ENCODE data around the gene CDK5. TPM values are rescaled to one million over a fixed set of nuclear protein-coding genes. Genes with fewer than 3 reads are reported as not detected.

The CDK5 gene
- total RNA-seq: 16.8 and 16.9 TPM in 2 replicates

GRCh38 chr7:151057506-151057988 lies at the start of gene CDK5:
TSS of gene CDK5 (minus strand) at chr7:151057897. CDS start at chr7:151057848, 49 bp downstream.

GRCh38 chr7:151085691-151086620 lies 28.3 kb upstream of the CDK5 start, which contains the start of gene AGAP3:
TSS of gene AGAP3 (plus strand) at chr7:151086475. CDS start at chr7:151086742, 267 bp downstream.

DNA sequence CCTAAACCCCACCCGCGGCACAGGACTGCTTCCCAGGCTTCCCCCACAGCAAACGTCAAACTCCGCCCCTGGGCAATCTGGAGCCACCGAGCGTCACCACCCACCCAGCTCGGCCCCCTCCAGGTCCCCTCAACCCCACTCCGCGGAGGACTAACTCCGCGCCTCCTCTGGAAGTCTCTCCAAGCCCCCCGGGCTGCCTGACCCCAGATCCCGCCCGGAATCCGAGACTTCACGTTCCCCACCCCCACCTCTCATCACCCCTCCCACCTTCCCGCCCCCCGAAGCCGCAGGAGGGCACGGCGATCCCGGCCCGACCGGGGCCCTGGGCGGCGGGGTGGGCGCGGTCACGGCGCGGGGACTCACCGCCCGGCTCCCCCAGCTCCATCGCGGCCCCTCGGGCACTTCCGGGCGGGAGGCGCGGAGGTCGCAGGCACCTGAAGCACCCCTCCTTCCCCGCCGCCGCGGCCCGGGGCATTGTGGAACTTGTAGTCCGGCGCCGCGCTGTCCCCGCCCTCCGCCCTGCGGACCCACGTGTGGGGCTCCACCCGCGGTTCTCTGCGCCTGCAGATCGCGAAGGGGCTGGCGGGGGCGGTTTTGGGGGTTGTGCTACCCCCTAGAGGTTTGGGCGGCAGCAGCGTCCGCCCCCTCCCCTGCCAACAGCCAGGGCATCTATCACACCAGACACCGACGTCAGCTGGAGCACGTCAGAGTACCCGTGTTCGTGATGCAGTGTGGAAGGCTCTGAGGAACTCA lies 25.6 kb upstream of the CDK5 start, which contains the start of gene TMUB1:
Gene TMUB1 (minus strand): TSS at position 423 of the 753 bp plus-strand sequence. CDS start 930 bp downstream, outside the sequence.

DNA sequence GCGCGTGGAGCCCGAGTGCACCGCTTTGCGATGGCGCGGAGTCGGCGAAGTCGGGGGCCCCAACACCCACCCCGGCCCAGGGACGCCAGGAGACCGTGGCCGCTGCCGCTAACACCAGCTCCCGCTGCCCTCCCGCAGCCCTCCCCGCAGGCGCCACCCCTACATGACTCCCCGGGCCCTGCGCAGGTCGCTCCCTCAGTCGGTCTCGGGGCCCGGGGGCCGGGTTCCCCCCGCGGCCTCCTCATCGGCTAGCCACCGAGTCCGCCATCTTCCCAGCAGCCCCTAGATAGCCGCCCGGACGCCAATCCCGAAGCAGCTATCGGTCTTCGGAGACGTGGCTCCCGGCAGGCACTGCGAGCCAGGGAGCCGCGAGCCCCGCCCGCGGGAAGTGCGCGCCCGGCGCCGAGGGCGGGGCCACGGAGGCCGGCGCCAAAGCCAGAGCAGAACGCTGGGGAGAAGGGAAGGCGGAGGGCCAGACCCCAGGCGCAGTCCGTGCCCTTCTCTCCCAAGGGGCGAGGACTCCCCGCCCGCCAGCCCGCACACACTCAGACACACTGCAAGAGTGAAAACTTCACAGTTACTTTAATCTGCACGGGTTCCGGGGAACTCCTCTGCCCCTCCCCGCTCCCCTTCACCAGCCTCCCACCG lies 22.9 kb upstream of the CDK5 start, which contains the start of gene FASTK:
Gene FASTK (minus strand): TSS at position 288 of the 648 bp plus-strand sequence. CDS start 43 bp downstream, at position 245.

GRCh38 chr7:151059367-151060112 lies 1.8 kb upstream of the CDK5 start, which contains the start of gene SLC4A2:
TSS of gene SLC4A2 (plus strand) at chr7:151059589. CDS start at chr7:151061988, 2,399 bp downstream.

DNA sequence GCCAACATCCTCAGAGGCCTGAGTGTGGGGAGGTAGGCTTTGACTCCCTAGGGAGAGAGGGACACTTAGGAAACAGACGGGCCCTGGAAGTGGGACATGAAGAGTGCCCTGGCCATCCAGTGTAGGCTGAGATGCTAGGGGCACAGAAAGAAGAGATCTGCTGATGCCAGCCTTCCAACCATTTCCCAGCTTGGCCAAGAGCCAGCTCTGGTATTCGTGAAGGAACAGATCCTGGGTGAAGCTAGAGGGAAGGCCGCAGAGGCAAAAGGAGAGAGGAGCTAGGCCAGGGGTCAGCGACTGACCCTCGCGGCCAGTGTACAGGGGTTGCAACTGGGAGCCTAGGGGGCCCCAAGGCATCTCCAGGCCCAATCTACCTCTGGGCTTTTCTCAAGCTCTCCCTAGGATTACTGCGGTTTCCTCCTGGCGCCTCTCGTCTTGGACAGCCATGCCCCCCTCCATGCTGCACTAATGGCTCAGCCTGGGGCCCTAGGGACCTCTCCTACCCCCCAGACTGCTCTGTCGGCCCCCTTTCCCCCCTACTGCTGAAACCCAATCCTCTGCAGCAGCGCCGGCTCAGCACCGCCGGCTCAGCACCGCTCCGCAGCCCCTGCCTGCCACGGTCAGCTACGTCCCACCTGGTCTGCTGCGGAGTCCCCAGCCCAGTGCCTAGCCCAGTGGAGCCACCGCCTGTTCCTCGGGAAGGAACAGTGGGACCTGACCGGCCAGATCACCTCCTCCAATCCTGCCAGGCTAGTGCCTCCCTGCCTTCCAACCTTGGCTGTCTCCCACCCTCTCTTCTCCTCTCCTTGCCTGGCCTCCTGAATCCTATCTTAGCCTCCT lies 9.5 kb downstream of the CDK5 start, which contains the start of gene ASIC3:
Gene ASIC3 (plus strand): TSS at position 556 of the 840 bp plus-strand sequence. CDS start 355 bp downstream, outside the sequence.

DNA sequence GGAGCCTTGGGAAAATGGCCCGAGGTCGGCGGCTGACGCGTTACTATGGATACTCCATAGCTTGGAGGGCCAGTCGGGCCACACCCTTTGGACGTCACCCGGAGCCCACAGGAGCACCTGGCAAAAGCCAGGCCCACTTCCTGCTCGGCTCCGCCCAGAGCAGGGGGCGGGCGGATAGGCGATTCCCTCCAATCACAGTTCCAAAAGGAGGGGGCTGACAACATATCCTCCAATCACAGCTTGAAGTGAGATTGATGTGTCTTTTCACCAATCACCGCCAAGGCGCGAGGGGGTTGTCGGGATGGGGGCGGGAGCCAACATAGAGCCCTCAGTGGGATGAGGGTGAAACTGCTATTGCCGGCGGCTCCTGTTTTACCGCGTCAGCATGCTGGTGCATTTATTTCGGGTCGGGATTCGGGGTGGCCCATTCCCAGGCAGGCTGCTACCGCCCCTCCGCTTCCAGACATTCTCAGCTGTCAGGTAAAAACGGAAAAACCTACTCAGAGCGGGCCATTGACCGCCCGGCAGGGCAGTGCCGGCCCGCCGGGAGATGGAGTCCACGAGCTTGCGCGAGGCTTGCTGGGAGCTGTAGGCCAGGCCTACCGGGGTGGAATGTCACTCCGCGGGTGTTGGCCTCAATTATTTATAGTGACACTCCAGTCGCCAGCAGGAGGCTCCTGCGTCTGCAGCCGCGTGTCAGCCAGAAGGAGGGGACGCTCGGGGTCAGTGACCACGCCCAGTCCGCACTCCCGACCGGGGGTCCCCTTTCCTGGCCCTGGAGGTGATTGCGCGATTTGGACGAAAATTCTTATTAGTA lies 29.4 kb downstream of the CDK5 start, which contains the start of gene ABCB8:
Gene ABCB8 (plus strand): TSS at position 320 of the 817 bp plus-strand sequence. CDS start 66 bp downstream, at position 386.

DNA sequence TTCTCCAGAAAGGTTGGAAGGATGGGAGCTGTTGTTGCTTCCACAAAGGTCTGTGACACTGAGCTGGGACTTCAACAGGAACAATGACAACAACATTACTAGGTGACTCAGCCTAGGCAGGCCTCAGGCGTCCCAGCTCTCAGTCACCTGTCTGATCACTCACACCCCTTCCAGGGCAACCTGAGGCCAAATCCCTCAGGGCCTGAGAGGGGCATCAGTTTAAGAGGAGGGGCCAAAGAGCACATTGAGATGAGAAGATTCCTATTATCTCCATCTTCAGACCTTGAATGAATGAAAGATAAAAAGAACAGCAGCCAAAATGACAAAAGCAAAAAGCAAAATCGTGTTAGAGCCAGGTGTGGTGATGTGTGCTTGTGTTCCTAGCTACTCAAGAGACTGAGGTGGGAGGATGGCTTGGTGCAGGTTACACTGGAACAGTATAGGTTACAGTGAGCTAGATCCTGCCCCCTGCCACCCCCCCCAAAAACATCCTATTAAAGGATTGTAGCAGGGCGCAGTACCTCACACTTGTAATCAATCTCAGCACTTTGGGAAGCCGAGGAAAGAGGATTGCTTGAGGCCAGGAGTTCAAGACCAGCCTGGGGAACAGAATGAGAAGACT lies 33.2 kb downstream of the CDK5 start, which contains the start of gene ATG9B:
Gene ATG9B (minus strand): TSS at position 60 of the 622 bp plus-strand sequence. CDS start 71 bp downstream, outside the sequence.

Other genes starting within 250 kb of the CDK5 start
- gene AOC1, start 205.4 kb downstream of the CDK5 start, total RNA-seq: not detected in 2 replicates
- not detected in 2 replicates for gene KCNH2, start 79.6 kb downstream of the CDK5 start, total RNA-seq
- 29.3 and 29.9 TPM in 2 replicates for gene NOS3, start 66.9 kb downstream of the CDK5 start, total RNA-seq
- under 0.01 TPM in 2 replicates for gene ATG9B, start 33.4 kb downstream of the CDK5 start, total RNA-seq
- 10.1 and 10.3 TPM in 2 replicates for gene ABCB8, start 29.4 kb downstream of the CDK5 start, total RNA-seq
- 0.09 and 0.11 TPM in 2 replicates for gene ASIC3, start 9.4 kb downstream of the CDK5 start, total RNA-seq
- gene SLC4A2, start 1.7 kb upstream of the CDK5 start, total RNA-seq: 42.8 and 64.4 TPM in 2 replicates
- gene FASTK, start 22.9 kb upstream of the CDK5 start, total RNA-seq: 35.8 and 39.0 TPM in 2 replicates
- gene TMUB1, start 25.6 kb upstream of the CDK5 start, total RNA-seq: 11.4 and 17.0 TPM in 2 replicates
- 44.4 and 62.0 TPM in 2 replicates for gene AGAP3, start 28.6 kb upstream of the CDK5 start, total RNA-seq
- not detected in 2 replicates for gene GBX1, start 109.8 kb upstream of the CDK5 start, total RNA-seq
- gene ASB10, start 129.4 kb upstream of the CDK5 start, total RNA-seq: not detected in 2 replicates
- not detected in 2 replicates for gene H2BK1, start 152.6 kb upstream of the CDK5 start, total RNA-seq
- 32.6 and 45.6 TPM in 2 replicates for gene ABCF2, start 169.3 kb upstream of the CDK5 start, total RNA-seq
- 26.5 and 34.7 TPM in 2 replicates for gene CHPF2, start 174.6 kb upstream of the CDK5 start, total RNA-seq
- 1.3 and 2.1 TPM in 2 replicates for gene SMARCD3, start 190.8 kb upstream of the CDK5 start, total RNA-seq

Measured in dermis lymphatic vessel endothelial cell (primary cell).